Body of pancreas (tissue), 4 donors: ENCODE measurements around the gene FBXL2. TPM values are rescaled to one million over a fixed set of nuclear protein-coding genes. Genes with fewer than 3 reads are reported as not detected.

Experiments used
- ATAC-seq: fragments of 150-250 bp; one replicate; pipeline ENCODE4 v1.9.1; 2016
- DNase-seq, 4 donors: peaks; one replicate each; pipeline ENCODE4 v3.0.0-alpha.2; 2019
- H3K27ac ChIP-seq, 4 donors: fragments of 200-600 bp; sonication (generic); 1 replicate in 3 of 4; 2 replicates in 1 of 4; pipeline versions ENCODE4 v1.5.1 to v1.6.1; 2016 to 2019; ENCODE audit warnings: mild to moderate bottlenecking in 1 of 4, mixed read lengths in 1 of 4, moderate library complexity in 1 of 4
- H3K27me3 ChIP-seq, 2 donors: fragments of 200-600 bp; sonication (generic); one replicate each; pipeline ENCODE4 v1.6.0; 2016; ENCODE audit warnings: mild to moderate bottlenecking in 1 of 2
- H3K36me3 ChIP-seq, 2 donors: fragments of 200-600 bp; sonication (generic); replicated peaks in 1 of 2; 2 replicates each; pipeline ENCODE4 v1.5.1; 2016; ENCODE audit warnings: low read depth in 2 of 2; ENCODE audit not compliant: insufficient read depth in 1 of 2
- H3K4me1 ChIP-seq: fragments of 200-600 bp; sonication (generic); one replicate; pipeline ENCODE4 v1.6.0; 2016
- H3K4me3 ChIP-seq, 2 donors: fragments of 200-600 bp; sonication (generic); 1 replicate in 1 of 2; 2 replicates in 1 of 2; pipeline ENCODE4 v1.5.1; 2016 to 2019
- H3K9me3 ChIP-seq, 3 donors: fragments of 200-600 bp; sonication (generic); 1 replicate in 2 of 3; 2 replicates in 1 of 3; pipeline ENCODE4 v1.5.1; 2016
- POLR2A ChIP-seq, 3 donors: fragments of 450-650 bp; IDR thresholded peaks; one replicate each; pipeline ENCODE4 v1.6.1; 2016; ENCODE audit warnings: antibody characterized with exemption in 3 of 3, mild to moderate bottlenecking in 2 of 3
- WGBS, 2 donors: methylation state at CpG; one replicate each; pipeline ENCODE4 v1.1.5; 2017; 5-methylcytosine and 5-hydroxymethylcytosine counted together
- intact Hi-C: fragments of 100-400 bp; cut with DNase I; formaldehyde crosslinking; loops from one replicate; pipeline ENCODE4 v1.15.1; 2023
- total RNA-seq, 2 donors: library from RNA; depleted of rRNA; stranded (reverse); fragments of >200 nt; gene quantifications; one replicate each; pipeline ENCODE4 v1.1.0, GENCODE V29; 2016
- TF ChIP-seq, protein P1 (sequence below), 7 experiments: fragments of 450-650 bp in 4 of 7; fragments of 200-600 bp in 3 of 7; sonication (generic) in 3 of 7; IDR thresholded peaks; one replicate each; pipeline ENCODE4 v1.5.1; 2016 to 2019; ENCODE audit warnings: antibody characterized with exemption in 7 of 7

Gene FBXL2
- 1 to 10 TPM; 5.3 to 6.7 TPM for total RNA-seq

GRCh38 chr3:33277193-33277882 lies at the start of gene FBXL2:
Gene FBXL2 (plus strand): TSS chr3:33277442. CDS start chr3:33277513, 71 bp downstream.
- intact Hi-C loops: no loop called here
- 0 to 5% methylated on average over 13 to 63 of the region's 63 CpGs for WGBS, 2 donors
- H3K27me3 ChIP-seq: no peaks in the 10 kb centered on the region
- no peaks in the 10 kb centered on the region for H3K4me1 ChIP-seq
- TF ChIP-seq POLR2A (IDR thresholded peaks at IDR 0.05): peak; percentile 27 to 56 (median 51)
- TF ChIP-seq, protein P1, sequence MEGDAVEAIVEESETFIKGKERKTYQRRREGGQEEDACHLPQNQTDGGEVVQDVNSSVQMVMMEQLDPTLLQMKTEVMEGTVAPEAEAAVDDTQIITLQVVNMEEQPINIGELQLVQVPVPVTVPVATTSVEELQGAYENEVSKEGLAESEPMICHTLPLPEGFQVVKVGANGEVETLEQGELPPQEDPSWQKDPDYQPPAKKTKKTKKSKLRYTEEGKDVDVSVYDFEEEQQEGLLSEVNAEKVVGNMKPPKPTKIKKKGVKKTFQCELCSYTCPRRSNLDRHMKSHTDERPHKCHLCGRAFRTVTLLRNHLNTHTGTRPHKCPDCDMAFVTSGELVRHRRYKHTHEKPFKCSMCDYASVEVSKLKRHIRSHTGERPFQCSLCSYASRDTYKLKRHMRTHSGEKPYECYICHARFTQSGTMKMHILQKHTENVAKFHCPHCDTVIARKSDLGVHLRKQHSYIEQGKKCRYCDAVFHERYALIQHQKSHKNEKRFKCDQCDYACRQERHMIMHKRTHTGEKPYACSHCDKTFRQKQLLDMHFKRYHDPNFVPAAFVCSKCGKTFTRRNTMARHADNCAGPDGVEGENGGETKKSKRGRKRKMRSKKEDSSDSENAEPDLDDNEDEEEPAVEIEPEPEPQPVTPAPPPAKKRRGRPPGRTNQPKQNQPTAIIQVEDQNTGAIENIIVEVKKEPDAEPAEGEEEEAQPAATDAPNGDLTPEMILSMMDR (IDR thresholded peaks at IDR 0.05): no peak
- H3K4me3 ChIP-seq: peak within 1 kb of the TSS; percentile 86 to 97
- H3K27ac ChIP-seq: peak within 1 kb of the TSS in 3 of 4 donors; percentile 25 to 58 (median 50)
- DNase-seq: peak; percentile 74 to 84 (median 76)
- no peaks in the 10 kb centered on the region for H3K9me3 ChIP-seq
- H3K36me3 ChIP-seq: no peaks in the 10 kb centered on the region
- ATAC-seq: peak; percentile 92

- intact Hi-C loops: no loop called here
- Histone ChIP-seq H3K36me3 (no peaks in the 10 kb centered on the region), H3K27me3 (no peaks in the 10 kb centered on the region), H3K4me3 (no peak overlapping the region), H3K27ac (no peak overlapping the region), H3K9me3 (no peaks in the 10 kb centered on the region), H3K4me1 (no peaks in the 10 kb centered on the region)
- DNase-seq (no peak), ATAC-seq (no peak)
- TF ChIP-seq, protein P1 (IDR thresholded peaks at IDR 0.05): no peak
- TF ChIP-seq POLR2A (IDR thresholded peaks at IDR 0.05): no peak
- 47 to 60% methylated on average over 3 of the region's 3 CpGs for WGBS, 2 donors
Measured at GRCh38 chr3:33229066-33229465, 48.2 kb upstream of the FBXL2 start.

GRCh38 chr3:33229947-33230346 lies 47.3 kb upstream of the FBXL2 start:
- no peak overlapping the region for H3K27ac ChIP-seq
- H3K9me3 ChIP-seq: no peaks in the 10 kb centered on the region
- no peaks in the 10 kb centered on the region for H3K4me1 ChIP-seq
- whole genome bisulfite sequencing, 2 donors: 45 to 48% methylated on average over 5 of the region's 5 CpGs
- no peaks in the 10 kb centered on the region for H3K27me3 ChIP-seq
- ATAC-seq: no peak
- TF ChIP-seq, protein P1 (IDR thresholded peaks at IDR 0.05): no peak
- no peak for TF ChIP-seq POLR2A (IDR thresholded peaks at IDR 0.05)
- no peak for DNase-seq
- intact Hi-C loops: no loop called here
- H3K36me3 ChIP-seq: no peaks in the 10 kb centered on the region
- H3K4me3 ChIP-seq: no peak overlapping the region

DNA sequence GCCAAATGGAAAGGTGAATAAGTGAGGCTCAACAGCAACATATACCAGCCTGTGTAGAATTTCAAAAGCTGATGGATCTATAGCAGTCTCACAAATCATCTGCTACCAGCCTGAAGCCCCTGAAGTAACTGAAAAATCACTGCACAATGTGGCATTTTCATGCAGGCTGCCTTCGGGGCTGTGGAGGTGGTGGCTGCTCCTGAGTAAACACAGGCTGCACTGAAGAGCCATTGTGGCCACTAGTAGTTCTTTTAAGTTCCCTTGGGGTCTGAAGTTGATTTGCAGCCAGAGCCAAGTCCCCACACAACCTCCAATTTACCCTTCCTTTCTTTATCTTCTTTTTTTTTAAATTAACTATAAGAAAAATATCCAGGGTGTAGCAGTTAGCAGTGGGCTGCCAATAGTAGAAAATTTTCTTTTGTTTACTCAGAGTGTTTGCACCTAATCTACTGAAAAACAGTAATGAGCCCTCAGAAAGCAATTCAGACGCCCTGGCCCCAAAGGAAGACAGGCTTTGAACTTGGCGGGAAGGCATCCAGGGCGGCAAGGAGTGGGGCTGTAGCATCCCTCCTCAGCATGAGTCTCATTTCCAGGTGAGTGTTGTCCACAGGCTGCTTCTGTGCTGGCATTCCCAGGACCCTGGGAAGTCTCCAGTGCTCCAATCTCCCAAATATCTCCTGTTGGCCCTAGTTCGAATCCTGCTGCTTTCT lies 45.3 kb upstream of the FBXL2 start:
- H3K4me3 ChIP-seq: no peak overlapping the region
- H3K9me3 ChIP-seq: no peaks in the 10 kb centered on the region
- no peaks in the 10 kb centered on the region for H3K27me3 ChIP-seq
- no peak overlapping the region for H3K27ac ChIP-seq
- DNase-seq (no peak), ATAC-seq (no peak)
- TF ChIP-seq POLR2A (IDR thresholded peaks at IDR 0.05): no peak
- TF ChIP-seq, protein P1 (IDR thresholded peaks at IDR 0.05): no peak
- WGBS, 2 donors: 23 to 24% methylated on average over 5 of the region's 5 CpGs
- no peaks in the 10 kb centered on the region for H3K36me3 ChIP-seq
- no peaks in the 10 kb centered on the region for H3K4me1 ChIP-seq
- intact Hi-C loops: no loop called here
